K562 (cell line): ENCODE measurements around the gene ADGRL3. TPM values are rescaled to one million over a fixed set of nuclear protein-coding genes. Genes with fewer than 3 reads are reported as not detected.

Experiments
- CBFB ChIP-seq: sonication (generic); formaldehyde crosslinking; IDR thresholded peaks from 2 replicates; pipeline ENCODE4 v1.4.0; 2020; ENCODE audit warnings: mild to moderate bottlenecking, missing genetic modification reagents
- KLF1 ChIP-seq: fragments of 450-650 bp; IDR thresholded peaks from 2 replicates; pipeline ENCODE4 v1.6.1; 2016; ENCODE audit warnings: missing genetic modification characterization, missing compliant biosample characterization
- NFYB ChIP-seq: IDR thresholded peaks from 2 replicates; pipeline ENCODE4 v1.6.1; 2011; ENCODE audit warnings: mild to moderate bottlenecking, moderate library complexity; ENCODE audit not compliant: insufficient read length; ENCODE audit errors: extremely low read depth
- SRSF3 ChIP-seq: fragments of 200-400 bp; formaldehyde crosslinking; IDR thresholded peaks from 2 replicates; pipeline ENCODE4 v1.6.1; 2016; ENCODE audit warnings: mild to moderate bottlenecking, low read length, moderate library complexity; ENCODE audit not compliant: insufficient read depth
- TEAD2 ChIP-seq: fragments of 450-650 bp; IDR thresholded peaks from 2 replicates; pipeline ENCODE4 v1.6.1; 2016; ENCODE audit warnings: missing genetic modification characterization, control low read depth, missing compliant biosample characterization
- ZFP36 ChIP-seq: fragments of 150-350 bp; IDR thresholded peaks from 2 replicates; pipeline ENCODE4 v1.6.1; 2018; ENCODE audit warnings: low read length, low read depth; ENCODE audit not compliant: partially characterized antibody
- ZNF507 ChIP-seq: conservative IDR thresholded peaks from 2 replicates; pipeline ENCODE4 v1.6.1; 2017; ENCODE audit warnings: missing genetic modification characterization, missing compliant biosample characterization
- polyA plus RNA-seq, 8 experiments: library from polyadenylated mRNA; depleted of rRNA in 4 of 8; stranded (reverse) in 5 of 8; unstranded in 3 of 8; fragments of >200 nt; fragmentation: Nextera tagmentation in 2 of 8; fragmentation: Illumina TruSeq in 1 of 8; extraction: Ambion mirVana in 2 of 8; extraction: Trizol in 1 of 8; gene quantifications; 2 replicates each; pipeline versions ENCODE4 v1.2.1 to v1.2.3, GENCODE V29; 2011 to 2014; ENCODE audit warnings: inconsistent platforms in 1 of 8, missing spikeins in 1 of 8
- total RNA-seq, 7 experiments: library from RNA; depleted of rRNA in 6 of 7; stranded (reverse); fragments of >200 nt in 6 of 7; fragmentation: Illumina TruSeq in 2 of 7; extraction: Trizol in 2 of 7; gene quantifications; 2 replicates each; pipeline versions ENCODE4 v1.2.1 to v1.2.3, GENCODE V29; 2011 to 2021; ENCODE audit warnings: low replicate concordance in 1 of 7
- TF ChIP-seq, protein P1 (sequence below): fragments of 250-450 bp; sonication (Bioruptor Pico); IDR thresholded peaks from 2 replicates; pipeline ENCODE4 v1.8.0; 2021; ENCODE audit warnings: moderate library complexity, mild to moderate bottlenecking, inconsistent platforms
- TF ChIP-seq, protein P2 (sequence below): fragments of 450-650 bp; formaldehyde crosslinking; IDR thresholded peaks from 2 replicates; pipeline ENCODE4 v1.4.0; 2020; ENCODE audit warnings: mild to moderate bottlenecking, moderate library complexity

Gene ADGRL3
- total and polyA plus RNA-seq, 9 of the 15 experiments (the other 6 are each of a cell fraction or from before 2014, with no cell fraction given): 0.03 to 0.14 (median 0.04) TPM; not detected in 2

DNA sequence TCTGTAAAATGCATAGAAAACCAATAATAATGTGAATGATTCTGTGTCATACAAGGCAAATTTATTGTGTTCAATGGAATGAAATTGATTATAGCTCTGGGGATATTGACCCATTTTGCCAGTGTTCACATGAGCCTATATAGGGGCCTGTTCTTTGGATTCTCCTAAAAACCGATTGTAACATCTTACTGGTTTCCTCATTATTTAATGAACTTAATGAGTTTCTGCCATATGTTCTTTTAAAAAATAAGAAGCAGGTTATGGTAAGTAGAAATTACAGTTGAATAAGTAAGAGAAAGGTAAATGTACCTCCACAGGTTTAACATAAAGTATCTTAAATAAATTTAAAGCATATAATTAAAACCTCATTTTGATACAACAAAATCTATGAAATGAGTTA is 24.6 kb upstream of the ADGRL3 start (continued):
- TF ChIP-seq, protein P1, sequence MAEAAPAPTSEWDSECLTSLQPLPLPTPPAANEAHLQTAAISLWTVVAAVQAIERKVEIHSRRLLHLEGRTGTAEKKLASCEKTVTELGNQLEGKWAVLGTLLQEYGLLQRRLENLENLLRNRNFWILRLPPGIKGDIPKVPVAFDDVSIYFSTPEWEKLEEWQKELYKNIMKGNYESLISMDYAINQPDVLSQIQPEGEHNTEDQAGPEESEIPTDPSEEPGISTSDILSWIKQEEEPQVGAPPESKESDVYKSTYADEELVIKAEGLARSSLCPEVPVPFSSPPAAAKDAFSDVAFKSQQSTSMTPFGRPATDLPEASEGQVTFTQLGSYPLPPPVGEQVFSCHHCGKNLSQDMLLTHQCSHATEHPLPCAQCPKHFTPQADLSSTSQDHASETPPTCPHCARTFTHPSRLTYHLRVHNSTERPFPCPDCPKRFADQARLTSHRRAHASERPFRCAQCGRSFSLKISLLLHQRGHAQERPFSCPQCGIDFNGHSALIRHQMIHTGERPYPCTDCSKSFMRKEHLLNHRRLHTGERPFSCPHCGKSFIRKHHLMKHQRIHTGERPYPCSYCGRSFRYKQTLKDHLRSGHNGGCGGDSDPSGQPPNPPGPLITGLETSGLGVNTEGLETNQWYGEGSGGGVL (CRISPR knock-in tag): no peak
- TF ChIP-seq TEAD2 (tag): no peak
- no peak for TF ChIP-seq ZNF507 (tag)
- TF ChIP-seq, protein P2, sequence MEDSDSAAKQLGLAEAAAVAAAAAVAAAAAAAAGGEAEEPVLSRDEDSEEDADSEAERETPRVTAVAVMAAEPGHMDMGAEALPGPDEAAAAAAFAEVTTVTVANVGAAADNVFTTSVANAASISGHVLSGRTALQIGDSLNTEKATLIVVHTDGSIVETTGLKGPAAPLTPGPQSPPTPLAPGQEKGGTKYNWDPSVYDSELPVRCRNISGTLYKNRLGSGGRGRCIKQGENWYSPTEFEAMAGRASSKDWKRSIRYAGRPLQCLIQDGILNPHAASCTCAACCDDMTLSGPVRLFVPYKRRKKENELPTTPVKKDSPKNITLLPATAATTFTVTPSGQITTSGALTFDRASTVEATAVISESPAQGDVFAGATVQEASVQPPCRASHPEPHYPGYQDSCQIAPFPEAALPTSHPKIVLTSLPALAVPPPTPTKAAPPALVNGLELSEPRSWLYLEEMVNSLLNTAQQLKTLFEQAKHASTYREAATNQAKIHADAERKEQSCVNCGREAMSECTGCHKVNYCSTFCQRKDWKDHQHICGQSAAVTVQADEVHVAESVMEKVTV (CRISPR knock-in tag): no peak
- TF ChIP-seq KLF1 (tag): no peak
- no peak for TF ChIP-seq CBFB (CRISPR knock-in tag)
- TF ChIP-seq NFYB: no peak
- TF ChIP-seq SRSF3: no peak
- no peak for TF ChIP-seq ZFP36
